Caco-2 (cell line): ENCODE results near the gene TNRC6B. TPM values are rescaled to one million over a fixed set of nuclear protein-coding genes. Genes with fewer than 3 reads are reported as not detected.

Source experiments
- BruUV-seq: library from RNA; stranded (reverse); fragments of 400-500 nt; replicated peaks from 2 replicates; lab custom pipeline; 2021; lab: Mats Ljungman, UMichigan
- CTCF ChIA-PET: fragments of 300-600 bp; sonication (Branson Sonifier 250); formaldehyde crosslinking; loops from one replicate; lab custom pipeline; 2022; ENCODE audit warnings: antibody characterized with exemption; lab: Charles Lee
- POLR2A ChIA-PET: fragments of 300-600 bp; sonication (Branson Sonifier 250); formaldehyde crosslinking; loops from one replicate; lab custom pipeline; 2022; ENCODE audit warnings: antibody characterized with exemption; lab: Charles Lee
- DNase-seq, 2 experiments: peaks; one replicate each; pipeline versions ENCODE4 v3.0.0 to v3.0.0-alpha.2; 2020 to 2022
- H3K27me3 ChIP-seq: replicated peaks from 2 replicates; pipeline ENCODE4 v1.6.0; 2011; ENCODE audit warnings: low read length; ENCODE audit not compliant: control insufficient read depth, insufficient read depth
- H3K36me3 ChIP-seq: 2 replicates; pipeline ENCODE4 v1.5.1; 2011; ENCODE audit warnings: low read length; ENCODE audit not compliant: control insufficient read depth, insufficient read depth
- H3K4me1 ChIP-seq: fragments of 250-450 bp; sonication (Bioruptor Pico); 2 replicates; pipeline ENCODE4 v1.5.1; 2020; ENCODE audit warnings: mild to moderate bottlenecking
- H3K4me3 ChIP-seq: 2 replicates; pipeline ENCODE4 v1.5.1; 2011; ENCODE audit warnings: low read depth, mild to moderate bottlenecking, control low read depth, low read length
- H3K9me3 ChIP-seq: fragments of 250-450 bp; sonication (Bioruptor Pico); 2 replicates; pipeline ENCODE4 v1.5.1; 2020; ENCODE audit warnings: mild to moderate bottlenecking, moderate library complexity
- H3K27ac Mint-ChIP-seq: one replicate; pipeline ENCODE4 v1.8.0; 2022; ENCODE audit warnings: mixed read lengths; ENCODE audit not compliant: unreplicated experiment
- H3K27me3 Mint-ChIP-seq: one replicate; pipeline ENCODE4 v1.8.0; 2022; ENCODE audit warnings: mixed read lengths; ENCODE audit not compliant: insufficient read depth, unreplicated experiment
- H3K36me3 Mint-ChIP-seq: one replicate; pipeline ENCODE4 v1.8.0; 2022; ENCODE audit warnings: mild to moderate bottlenecking, mixed read lengths; ENCODE audit not compliant: insufficient read depth, unreplicated experiment
- H3K4me1 Mint-ChIP-seq: one replicate; pipeline ENCODE4 v1.8.0; 2022; ENCODE audit warnings: low read depth, mixed read lengths; ENCODE audit not compliant: unreplicated experiment
- H3K4me3 Mint-ChIP-seq: one replicate; pipeline ENCODE4 v1.8.0; 2022; ENCODE audit warnings: mild to moderate bottlenecking, moderate library complexity, mixed read lengths; ENCODE audit not compliant: unreplicated experiment
- H3K9me3 Mint-ChIP-seq: one replicate; pipeline ENCODE4 v1.8.0; 2022; ENCODE audit warnings: mixed read lengths; ENCODE audit not compliant: unreplicated experiment
- intact Hi-C: fragments of 100-400 bp; cut with micrococcal nuclease; formaldehyde crosslinking; loops from one replicate; pipeline ENCODE4 v1.10.0; 2022; ENCODE audit not compliant: unreplicated experiment
- total RNA-seq: library from RNA; stranded (reverse); gene quantifications from 2 replicates; pipeline ENCODE4 v1.2.3, GENCODE V29; 2022
- TF ChIP-seq, protein P1 (sequence below), 2 experiments: fragments of 200-600 bp in 1 of 2; IDR thresholded peaks; 1 replicate in 1 of 2; 2 replicates in 1 of 2; pipeline versions ENCODE4 v1.5.1 to v1.8.0; 2011 to 2022; ENCODE audit warnings: antibody characterized with exemption in 1 of 2, control low read depth in 1 of 2, inconsistent platforms in 1 of 2, low read depth in 1 of 2, low read length in 1 of 2, mild to moderate bottlenecking in 1 of 2, moderate library complexity in 1 of 2; ENCODE audit not compliant: insufficient read depth in 1 of 2, severe bottlenecking in 1 of 2, unreplicated experiment in 1 of 2

Gene TNRC6B
- total RNA-seq, 1 experiment from 2014 or later, result 23.5 TPM

DNA sequence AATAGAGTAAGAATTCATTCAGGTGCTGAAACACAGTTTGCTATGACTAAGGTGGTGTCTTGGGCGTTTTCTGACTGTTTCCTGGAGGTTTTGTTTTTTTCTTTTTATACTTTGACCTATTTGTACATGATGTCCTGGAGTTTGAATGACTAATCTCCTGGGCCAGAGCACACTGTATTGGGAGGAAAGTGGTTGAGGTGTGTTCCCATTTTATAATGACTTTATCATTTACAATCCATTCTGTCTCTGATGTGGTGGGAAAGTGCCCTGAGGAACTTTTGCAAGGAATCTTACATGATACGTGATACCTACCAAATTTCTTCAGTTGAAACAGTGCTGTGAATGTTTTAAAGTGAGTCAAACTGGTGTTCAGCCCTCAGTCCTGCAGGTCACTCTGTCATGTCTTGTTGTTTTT is 80.8 kb downstream of the TNRC6B start:
- ChIA-PET CTCF (no interaction called here), POLR2A (no interaction called here)
- Histone ChIP-seq H3K27me3 (no peaks in the 10 kb centered on the region), H3K4me3 (no peak overlapping the region), H3K4me1 (no peaks in the 10 kb centered on the region), H3K9me3 (no peaks in the 10 kb centered on the region), H3K36me3 (no peaks in the 10 kb centered on the region; the same call in 1 of the 2 replicates)
- no peak overlapping the region for H3K27ac Mint-ChIP-seq
- intact Hi-C loops, result no loop called here
- BruUV-seq, result no TSS peak
- DNase-seq, result no peak
- no peak overlapping the region for H3K4me3 Mint-ChIP-seq
- peaks cover 17% of the 10 kb centered on the region for H3K36me3 Mint-ChIP-seq
- no peaks in the 10 kb centered on the region for H3K9me3 Mint-ChIP-seq
- no peaks in the 10 kb centered on the region for H3K27me3 Mint-ChIP-seq
- TF ChIP-seq, protein P1, sequence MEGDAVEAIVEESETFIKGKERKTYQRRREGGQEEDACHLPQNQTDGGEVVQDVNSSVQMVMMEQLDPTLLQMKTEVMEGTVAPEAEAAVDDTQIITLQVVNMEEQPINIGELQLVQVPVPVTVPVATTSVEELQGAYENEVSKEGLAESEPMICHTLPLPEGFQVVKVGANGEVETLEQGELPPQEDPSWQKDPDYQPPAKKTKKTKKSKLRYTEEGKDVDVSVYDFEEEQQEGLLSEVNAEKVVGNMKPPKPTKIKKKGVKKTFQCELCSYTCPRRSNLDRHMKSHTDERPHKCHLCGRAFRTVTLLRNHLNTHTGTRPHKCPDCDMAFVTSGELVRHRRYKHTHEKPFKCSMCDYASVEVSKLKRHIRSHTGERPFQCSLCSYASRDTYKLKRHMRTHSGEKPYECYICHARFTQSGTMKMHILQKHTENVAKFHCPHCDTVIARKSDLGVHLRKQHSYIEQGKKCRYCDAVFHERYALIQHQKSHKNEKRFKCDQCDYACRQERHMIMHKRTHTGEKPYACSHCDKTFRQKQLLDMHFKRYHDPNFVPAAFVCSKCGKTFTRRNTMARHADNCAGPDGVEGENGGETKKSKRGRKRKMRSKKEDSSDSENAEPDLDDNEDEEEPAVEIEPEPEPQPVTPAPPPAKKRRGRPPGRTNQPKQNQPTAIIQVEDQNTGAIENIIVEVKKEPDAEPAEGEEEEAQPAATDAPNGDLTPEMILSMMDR (IDR thresholded peaks at IDR 0.05; ENCODE audit: insufficient read depth in 1 of 2, low read depth in 1 of 2, low read length in 1 of 2, severe bottlenecking in 1 of 2, unreplicated experiment in 1 of 2), result no peak
- no peaks in the 10 kb centered on the region for H3K4me1 Mint-ChIP-seq

DNA sequence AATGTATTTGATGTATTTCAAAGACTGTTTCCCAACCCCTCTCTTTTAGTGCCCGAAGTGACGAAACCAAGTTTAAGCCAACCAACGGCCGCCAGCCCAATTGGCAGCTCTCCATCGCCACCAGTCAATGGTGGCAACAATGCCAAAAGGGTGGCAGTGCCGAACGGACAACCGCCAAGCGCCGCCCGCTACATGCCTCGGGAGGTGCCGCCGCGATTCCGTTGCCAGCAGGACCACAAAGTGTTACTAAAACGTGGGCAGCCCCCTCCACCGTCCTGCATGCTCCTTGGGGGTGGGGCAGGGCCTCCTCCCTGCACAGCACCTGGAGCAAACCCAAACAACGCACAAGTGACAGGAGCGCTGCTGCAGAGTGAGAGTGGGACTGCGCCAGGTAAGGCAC is 84.1 kb downstream of the TNRC6B start:
- POLR2A ChIA-PET, result no interaction called here
- no peak overlapping the region for H3K4me3 Mint-ChIP-seq
- no peaks in the 10 kb centered on the region for H3K27me3 ChIP-seq
- no peak for DNase-seq
- H3K4me1 ChIP-seq, result no peaks in the 10 kb centered on the region
- H3K36me3 ChIP-seq, result no peaks in the 10 kb centered on the region; the same call in 1 of the 2 replicates
- intact Hi-C loops, result no loop called here
- H3K9me3 Mint-ChIP-seq, result no peaks in the 10 kb centered on the region
- CTCF ChIA-PET, result no interaction called here
- H3K4me3 ChIP-seq, result no peak overlapping the region
- TF ChIP-seq, protein P1 (IDR thresholded peaks at IDR 0.05; ENCODE audit: insufficient read depth in 1 of 2, low read depth in 1 of 2, low read length in 1 of 2, severe bottlenecking in 1 of 2, unreplicated experiment in 1 of 2), result no peak
- peaks cover 20% of the 10 kb centered on the region for H3K36me3 Mint-ChIP-seq
- no peaks in the 10 kb centered on the region for H3K9me3 ChIP-seq
- BruUV-seq, result no TSS peak
- H3K27me3 Mint-ChIP-seq, result no peaks in the 10 kb centered on the region
- no peak overlapping the region for H3K27ac Mint-ChIP-seq
- H3K4me1 Mint-ChIP-seq, result no peaks in the 10 kb centered on the region

DNA sequence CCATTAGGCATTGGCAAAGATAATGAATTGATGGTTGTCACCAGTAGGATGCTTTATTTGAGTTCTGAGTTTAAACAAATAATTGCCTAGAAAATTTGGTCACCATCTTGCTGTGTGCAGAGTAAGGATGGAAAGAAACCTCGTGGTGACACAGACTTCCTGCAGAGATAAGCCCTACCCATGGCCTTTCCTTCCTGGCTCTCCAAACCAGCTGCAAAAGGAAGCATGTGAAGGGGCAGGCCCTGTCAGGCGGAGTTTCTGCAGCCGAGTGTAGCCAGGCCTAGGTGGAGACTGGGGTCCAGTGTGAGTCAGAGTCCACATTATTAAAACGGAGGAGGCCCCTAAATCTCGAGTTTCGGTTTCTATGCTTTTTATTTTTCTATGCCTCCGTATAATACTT is 85.5 kb downstream of the TNRC6B start:
- no peaks in the 10 kb centered on the region for H3K27me3 Mint-ChIP-seq
- no peaks in the 10 kb centered on the region for H3K9me3 Mint-ChIP-seq
- intact Hi-C loops, result no loop called here
- no peaks in the 10 kb centered on the region for H3K4me1 Mint-ChIP-seq
- Histone ChIP-seq H3K27me3 (no peaks in the 10 kb centered on the region), H3K36me3 (no peaks in the 10 kb centered on the region; the same call in 1 of the 2 replicates), H3K4me3 (no peak overlapping the region), H3K9me3 (no peaks in the 10 kb centered on the region), H3K4me1 (no peaks in the 10 kb centered on the region)
- H3K36me3 Mint-ChIP-seq, result peaks cover 20% of the 10 kb centered on the region
- CTCF ChIA-PET, result no interaction called here
- TF ChIP-seq, protein P1 (IDR thresholded peaks at IDR 0.05; ENCODE audit: insufficient read depth in 1 of 2, low read depth in 1 of 2, low read length in 1 of 2, severe bottlenecking in 1 of 2, unreplicated experiment in 1 of 2), result no peak
- no peak for DNase-seq
- POLR2A ChIA-PET, result no interaction called here
- H3K27ac Mint-ChIP-seq, result no peak overlapping the region
- H3K4me3 Mint-ChIP-seq, result no peak overlapping the region
- BruUV-seq, result no TSS peak
